HCT116 (cell line): ENCODE results near the gene APOL3. TPM values are rescaled to one million over a fixed set of nuclear protein-coding genes. Genes with fewer than 3 reads are reported as not detected.

Experiments used
- ATAC-seq: fragments of 200-7000 bp; cut with Tn5 transposase; 2 replicates; pipeline ENCODE4 v1.9.1; 2020; ENCODE audit warnings: mild to moderate bottlenecking, moderate library complexity
- BruUV-seq: library from RNA; stranded (reverse); fragments of 400-500 nt; replicated peaks from 2 replicates; lab custom pipeline; 2021; lab: Mats Ljungman, UMichigan
- CTCF ChIA-PET: fragments of 300-600 bp; sonication (Branson Sonifier 250); formaldehyde crosslinking; loops from one replicate; lab custom pipeline; 2021; ENCODE audit warnings: antibody characterized with exemption; lab: Charles Lee
- POLR2A ChIA-PET: fragments of 300-600, 350-600 bp; sonication (Branson Sonifier 250); formaldehyde crosslinking; loops from one replicate; lab custom pipeline; 2021; ENCODE audit warnings: antibody characterized with exemption; lab: Charles Lee
- RAD21 ChIA-PET, 2 experiments: fragments of 300-600 bp; sonication (Branson Sonifier 250); formaldehyde crosslinking; loops; one replicate each; lab custom pipeline; 2023; ENCODE audit warnings: low total read pairs in 2 of 2; ENCODE audit not compliant: uncharacterized antibody in 2 of 2, unreplicated experiment in 2 of 2, low non-redundant PET in 1 of 2; lab: Charles Lee
- DNase-seq: peaks from one replicate; pipeline ENCODE4 v3.0.0-alpha.2; 2010; ENCODE audit warnings: low read depth, low spot score
- H2AFZ ChIP-seq: fragments of 200-600 bp; shearing (Covaris generic), sonication (generic); 2 replicates; pipeline ENCODE4 v1.6.1; 2017; ENCODE audit warnings: low read depth, mixed run types, mixed read lengths, antibody characterized with exemption, low read length; ENCODE audit not compliant: poor library complexity, severe bottlenecking
- H3K27ac ChIP-seq: 2 replicates; pipeline ENCODE4 v1.5.1; 2012; ENCODE audit warnings: low read depth, low read length
- H3K27me3 ChIP-seq: fragments of 200-600 bp; sonication (generic); 2 replicates; pipeline ENCODE4 v1.6.1; 2016; ENCODE audit warnings: mixed run types, low read length, mixed read lengths; ENCODE audit not compliant: insufficient read depth
- H3K36me3 ChIP-seq, 2 experiments: fragments of 200-500 bp in 1 of 2; fragments of 200-600 bp in 1 of 2; sonication (Bioruptor generic) in 1 of 2; sonication (generic) in 1 of 2; 2 replicates each; pipeline versions ENCODE4 v1.5.1 to v1.6.1; 2014 to 2016; ENCODE audit warnings: low read length in 2 of 2, inconsistent platforms in 1 of 2, mixed read lengths in 1 of 2, mixed run types in 1 of 2; ENCODE audit not compliant: insufficient read depth in 2 of 2, control insufficient read depth in 1 of 2
- H3K4me1 ChIP-seq, 2 experiments: fragments of 200-600 bp in 1 of 2; sonication (generic) in 1 of 2; 2 replicates each; pipeline versions ENCODE4 v1.5.1 to v1.6.1; 2012 to 2017; ENCODE audit warnings: low read length in 2 of 2, inconsistent platforms in 1 of 2, mild to moderate bottlenecking in 1 of 2, mixed read lengths in 1 of 2, mixed run types in 1 of 2, moderate library complexity in 1 of 2; ENCODE audit not compliant: insufficient read depth in 2 of 2, control insufficient read depth in 1 of 2
- H3K4me2 ChIP-seq: fragments of 200-600 bp; sonication (generic); 2 replicates; pipeline ENCODE4 v1.6.1; 2017; ENCODE audit warnings: mixed run types, low read length, mixed read lengths
- H3K4me3 ChIP-seq, 2 experiments: fragments of 200-600 bp in 1 of 2; sonication (generic) in 1 of 2; replicated peaks in 1 of 2; 2 replicates each; pipeline ENCODE4 v1.5.1; 2011 to 2016; ENCODE audit warnings: low read length in 2 of 2, control low read depth in 1 of 2, low read depth in 1 of 2, mild to moderate bottlenecking in 1 of 2, mixed read lengths in 1 of 2, mixed run types in 1 of 2
- H3K79me2 ChIP-seq: fragments of 200-600 bp; sonication (generic); 2 replicates; pipeline ENCODE4 v1.6.1; 2017; ENCODE audit warnings: mild to moderate bottlenecking, mixed run types, low read length, moderate library complexity, mixed read lengths; ENCODE audit not compliant: insufficient read depth
- H3K9ac ChIP-seq: fragments of 200-600 bp; sonication (generic); 2 replicates; pipeline ENCODE4 v1.6.1; 2016; ENCODE audit warnings: low read length, mixed read lengths
- H3K9me2 ChIP-seq: fragments of 200-600 bp; sonication (generic), shearing (Covaris generic); 2 replicates; pipeline ENCODE4 v1.6.1; 2017; ENCODE audit warnings: mixed run types, mild to moderate bottlenecking, moderate library complexity; ENCODE audit not compliant: insufficient read depth
- H3K9me3 ChIP-seq, 2 experiments: fragments of 200-500 bp in 1 of 2; fragments of 200-600 bp in 1 of 2; sonication (Bioruptor generic) in 1 of 2; sonication (generic) in 1 of 2; 2 replicates each; pipeline ENCODE4 v1.6.1; 2014 to 2017; ENCODE audit warnings: low read length in 2 of 2, mixed read lengths in 2 of 2, inconsistent platforms in 1 of 2, low read depth in 1 of 2, mild to moderate bottlenecking in 1 of 2, mixed run types in 1 of 2, moderate library complexity in 1 of 2; ENCODE audit not compliant: control insufficient read depth in 1 of 2, insufficient read depth in 1 of 2
- H4K20me1 ChIP-seq: fragments of 200-600 bp; sonication (generic), shearing (Covaris generic); 2 replicates; pipeline ENCODE4 v1.6.1; 2017; ENCODE audit warnings: mixed run types, mild to moderate bottlenecking, moderate library complexity; ENCODE audit not compliant: insufficient read depth
- ATF3 ChIP-seq: IDR thresholded peaks from 2 replicates; pipeline ENCODE4 v1.6.1; 2012
- CBX3 ChIP-seq: IDR thresholded peaks from 2 replicates; pipeline ENCODE4 v1.6.1; 2012; ENCODE audit warnings: low read depth
- CEBPB ChIP-seq: IDR thresholded peaks from 2 replicates; pipeline ENCODE4 v1.6.1; 2012; ENCODE audit warnings: low read depth
- CTCF ChIP-seq, 3 experiments: fragments of 200-600 bp in 1 of 3; sonication (generic) in 1 of 3; IDR thresholded peaks in 2 of 3; conservative IDR thresholded peaks in 1 of 3; 2 replicates each; pipeline ENCODE4 v1.5.1; 2012 to 2017; ENCODE audit warnings: low read depth in 2 of 3, low read length in 2 of 3, antibody characterized with exemption in 1 of 3, borderline replicate concordance in 1 of 3, control low read depth in 1 of 3, mild to moderate bottlenecking in 1 of 3, mixed read lengths in 1 of 3, mixed run types in 1 of 3, moderate library complexity in 1 of 3; ENCODE audit not compliant: insufficient read depth in 1 of 3
- ELF1 ChIP-seq: IDR thresholded peaks from 2 replicates; pipeline ENCODE4 v1.6.1; 2012; ENCODE audit warnings: low read depth, borderline replicate concordance
- EZH2 ChIP-seq: fragments of 200-600 bp; sonication (generic); IDR thresholded peaks from 2 replicates; pipeline ENCODE4 v1.6.1; 2017; ENCODE audit warnings: antibody characterized with exemption, mixed run types
- EZH2phosphoT487 ChIP-seq: fragments of 200-600 bp; IDR thresholded peaks from 2 replicates; pipeline ENCODE4 v1.6.1; 2018; ENCODE audit warnings: antibody characterized with exemption, borderline replicate concordance
- JUND ChIP-seq: IDR thresholded peaks from 2 replicates; pipeline ENCODE4 v1.6.1; 2012
- REST ChIP-seq: IDR thresholded peaks from 2 replicates; pipeline ENCODE4 v1.6.1; 2012; ENCODE audit warnings: low read depth
- SIN3A ChIP-seq: IDR thresholded peaks from 2 replicates; pipeline ENCODE4 v1.6.1; 2012; ENCODE audit warnings: low read depth
- YY1 ChIP-seq: IDR thresholded peaks from 2 replicates; pipeline ENCODE4 v1.6.1; 2011; ENCODE audit warnings: low read length, low read depth, moderate library complexity, mild to moderate bottlenecking; ENCODE audit not compliant: insufficient replicate concordance; ENCODE audit errors: extremely low read depth
- ZFX ChIP-seq: fragments of 450-650 bp; IDR thresholded peaks from 2 replicates; pipeline ENCODE4 v1.6.1; 2017
- ZNF274 ChIP-seq: fragments of 200-500 bp; sonication (Bioruptor generic); IDR thresholded peaks from 2 replicates; pipeline ENCODE4 v1.6.1; 2014; ENCODE audit warnings: mild to moderate bottlenecking, low read depth, low read length, inconsistent platforms
- intact Hi-C: fragments of 100-400 bp; cut with micrococcal nuclease; formaldehyde crosslinking; loops from 2 replicates; pipeline ENCODE4 v1.10.0; 2022
- total RNA-seq: library from RNA; stranded (reverse); gene quantifications from one replicate; pipeline ENCODE4 v1.2.1, GENCODE V29; 2021; ENCODE audit not compliant: unreplicated experiment
- TF ChIP-seq, protein P1 (sequence below): IDR thresholded peaks from 2 replicates; pipeline ENCODE4 v1.6.1; 2011; ENCODE audit warnings: mild to moderate bottlenecking, low read length, moderate library complexity; ENCODE audit not compliant: insufficient replicate concordance; ENCODE audit errors: extremely low read depth

APOL3 gene
- total RNA-seq, 1 experiment from 2014 or later: 0.49 TPM

DNA sequence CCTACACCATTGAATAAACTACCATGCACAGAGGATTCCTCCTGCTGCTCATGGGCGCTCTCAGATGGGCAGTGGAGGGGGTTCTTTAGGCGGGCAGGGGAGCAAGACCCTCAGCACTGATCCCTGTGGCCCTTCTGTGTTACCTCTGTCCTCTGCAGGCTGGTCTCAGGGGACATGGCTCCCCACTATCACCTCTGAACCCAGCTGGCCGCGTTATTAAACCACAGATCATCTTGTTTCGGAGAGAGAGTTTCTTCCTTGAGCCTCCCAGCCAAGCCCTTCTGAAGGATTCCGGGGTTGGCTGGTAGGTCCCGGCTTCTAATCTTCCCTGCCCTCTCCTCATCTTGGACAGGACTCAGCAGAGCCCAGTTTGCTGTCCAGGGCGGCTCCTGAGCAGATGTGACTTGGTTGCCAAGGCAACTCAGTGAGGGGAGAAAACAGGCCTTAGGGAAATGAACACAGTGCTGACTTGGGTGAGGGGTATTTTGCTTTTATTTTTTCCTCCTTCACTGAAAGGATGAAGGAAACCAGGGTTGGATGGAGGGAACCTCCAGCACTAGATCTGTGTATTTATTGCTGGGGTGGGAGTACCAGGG is 13.3 kb downstream of the APOL3 start (continued):
- TF ChIP-seq, protein P1, sequence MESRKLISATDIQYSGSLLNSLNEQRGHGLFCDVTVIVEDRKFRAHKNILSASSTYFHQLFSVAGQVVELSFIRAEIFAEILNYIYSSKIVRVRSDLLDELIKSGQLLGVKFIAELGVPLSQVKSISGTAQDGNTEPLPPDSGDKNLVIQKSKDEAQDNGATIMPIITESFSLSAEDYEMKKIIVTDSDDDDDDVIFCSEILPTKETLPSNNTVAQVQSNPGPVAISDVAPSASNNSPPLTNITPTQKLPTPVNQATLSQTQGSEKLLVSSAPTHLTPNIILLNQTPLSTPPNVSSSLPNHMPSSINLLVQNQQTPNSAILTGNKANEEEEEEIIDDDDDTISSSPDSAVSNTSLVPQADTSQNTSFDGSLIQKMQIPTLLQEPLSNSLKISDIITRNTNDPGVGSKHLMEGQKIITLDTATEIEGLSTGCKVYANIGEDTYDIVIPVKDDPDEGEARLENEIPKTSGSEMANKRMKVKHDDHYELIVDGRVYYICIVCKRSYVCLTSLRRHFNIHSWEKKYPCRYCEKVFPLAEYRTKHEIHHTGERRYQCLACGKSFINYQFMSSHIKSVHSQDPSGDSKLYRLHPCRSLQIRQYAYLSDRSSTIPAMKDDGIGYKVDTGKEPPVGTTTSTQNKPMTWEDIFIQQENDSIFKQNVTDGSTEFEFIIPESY: no peak
- no peak for TF ChIP-seq EZH2phosphoT487

DNA sequence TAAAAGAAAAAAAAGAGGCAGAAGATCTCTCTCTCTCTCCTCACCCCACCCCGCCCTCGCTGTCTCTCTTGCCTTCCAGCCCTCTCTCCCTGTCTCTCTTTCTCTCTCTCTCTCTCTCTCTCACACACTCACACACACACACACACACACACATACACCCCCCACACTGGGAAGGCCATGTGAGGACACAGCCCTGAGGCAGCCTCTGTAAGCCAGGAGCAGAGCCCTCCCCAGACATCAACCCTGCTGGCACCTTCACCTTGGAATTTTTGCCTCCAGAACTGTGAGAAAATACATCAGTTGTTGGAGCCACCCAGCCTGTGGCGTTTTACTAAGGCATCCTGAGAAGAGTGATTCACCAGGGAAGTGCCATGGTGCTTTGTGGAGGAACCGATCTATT is 14.7 kb downstream of the APOL3 start:
- ATAC-seq: no peak
- no peaks in the 10 kb centered on the region for H3K9me2 ChIP-seq
- H3K27ac ChIP-seq: no peak overlapping the region
- ChIA-PET RAD21 (no interaction called here), POLR2A (no interaction called here), CTCF (interaction anchor here (2.1 kb wide), 1 partner anchor 32 kb away, joined by 8 read pairs; no protein-coding TSS in a partner anchor)
- no TSS peak for BruUV-seq
- peaks cover 14% of the 10 kb centered on the region; the same call in 1 of the 2 replicates for H3K27me3 ChIP-seq
- H3K79me2 ChIP-seq: no peaks in the 10 kb centered on the region
- H3K4me3 ChIP-seq: no peak overlapping the region
- no peaks in the 10 kb centered on the region for H3K36me3 ChIP-seq
- no peak for DNase-seq
- H3K9ac ChIP-seq: no peak overlapping the region
- intact Hi-C loops: loop anchor here (1.0 to 10.0 kb wide), 3 partner anchors 34 to 131 kb away; no protein-coding TSS in a partner anchor
- no peaks in the 10 kb centered on the region for H3K9me3 ChIP-seq
- no peak overlapping the region for H2AFZ ChIP-seq
- TF ChIP-seq CBX3 (no peak), ZNF274 (no peak), CTCF (IDR thresholded peaks at IDR 0.05 in 2 of 3, conservative IDR thresholded peaks at IDR 0.05 in 1 of 3; ENCODE audit: borderline replicate concordance in 1 of 3, insufficient read depth in 1 of 3, low read depth in 2 of 3, low read length in 2 of 3) (no peak), ELF1 (no peak), EZH2 (no peak), REST (no peak), JUND (no peak), ZFX (no peak), YY1 (no peak), CEBPB (no peak), SIN3A (no peak), ATF3 (no peak)
- no peaks in the 10 kb centered on the region for H3K4me1 ChIP-seq
- H3K4me2 ChIP-seq: no peak overlapping the region
- no peaks in the 10 kb centered on the region for H4K20me1 ChIP-seq
